Natural killer cell (primary cell): ENCODE results near the gene JPH2. TPM values are rescaled to one million over a fixed set of nuclear protein-coding genes. Genes with fewer than 3 reads are reported as not detected.

ENCODE experiments used
- ATAC-seq, 3 donors: fragments of 150-1000 bp in 2 of 3; fragments of 200-7000 bp in 1 of 3; cut with Tn5 transposase; 1 replicate in 1 of 3; 2 replicates in 2 of 3; pipeline ENCODE4 v1.10.0; 2021; ENCODE audit warnings: mild to moderate bottlenecking in 2 of 3, moderate library complexity in 2 of 3
- DNase-seq, 2 donors: peaks; one replicate each; pipeline versions ENCODE4 v3.0.0 to v3.0.0-alpha.2; 2013 to 2021; ENCODE audit warnings: mixed read lengths in 1 of 2
- H3K27ac ChIP-seq: one replicate; pipeline ENCODE4 v1.5.1; 2013; ENCODE audit warnings: mild to moderate bottlenecking, low read length
- H3K27me3 ChIP-seq: one replicate; pipeline ENCODE4 v1.6.1; 2013; ENCODE audit warnings: low read length; ENCODE audit not compliant: control insufficient read depth, insufficient read depth
- H3K36me3 ChIP-seq: one replicate; pipeline ENCODE4 v1.6.1; 2013; ENCODE audit warnings: low read length; ENCODE audit not compliant: control insufficient read depth, insufficient read depth
- H3K4me1 ChIP-seq: one replicate; pipeline ENCODE4 v1.6.1; 2013; ENCODE audit warnings: low read length; ENCODE audit not compliant: control insufficient read depth, insufficient read depth
- H3K4me3 ChIP-seq: one replicate; pipeline ENCODE4 v1.5.1; 2013; ENCODE audit warnings: low read length
- H3K9me3 ChIP-seq: one replicate; pipeline ENCODE4 v1.6.1; 2013; ENCODE audit warnings: low read length; ENCODE audit not compliant: control insufficient read depth, insufficient read depth
- H3K27ac Mint-ChIP-seq, 2 donors: one replicate each; pipeline ENCODE4 v1.8.0; 2022; ENCODE audit warnings: mild to moderate bottlenecking in 2 of 2, mixed read lengths in 2 of 2, moderate library complexity in 1 of 2
- H3K27me3 Mint-ChIP-seq, 2 donors: one replicate each; pipeline ENCODE4 v1.8.0; 2022; ENCODE audit warnings: low read depth in 2 of 2, mixed read lengths in 2 of 2
- H3K36me3 Mint-ChIP-seq: one replicate; pipeline ENCODE4 v1.8.0; 2022; ENCODE audit warnings: mixed read lengths
- H3K4me1 Mint-ChIP-seq, 2 donors: one replicate each; pipeline ENCODE4 v1.8.0; 2022; ENCODE audit warnings: mixed read lengths in 2 of 2
- H3K4me3 Mint-ChIP-seq: one replicate; pipeline ENCODE4 v1.8.0; 2022; ENCODE audit warnings: mild to moderate bottlenecking, moderate library complexity, mixed read lengths
- H3K9me3 Mint-ChIP-seq, 2 donors: one replicate each; pipeline ENCODE4 v1.8.0; 2022; ENCODE audit warnings: mixed read lengths in 2 of 2
- CTCF ChIP-seq: fragments of 200-600 bp; IDR thresholded peaks from one replicate; pipeline ENCODE4 v1.8.0; 2022; ENCODE audit warnings: antibody characterized with exemption
- WGBS: methylation state at CpG from one replicate; pipeline ENCODE4 v1.1.7; 2013; ENCODE audit warnings: missing lambda C conversion rate; ENCODE audit not compliant: insufficient coverage; 5-methylcytosine and 5-hydroxymethylcytosine counted together
- intact Hi-C: fragments of 100-400 bp; cut with micrococcal nuclease; formaldehyde crosslinking; loops from one replicate; pipeline ENCODE4 v1.14.2; 2022
- total RNA-seq, 4 donors: library from RNA; stranded (reverse); fragments of 120-200 nt in 1 of 4; gene quantifications; one replicate each; pipeline versions ENCODE4 v1.2.3 to v1.2.4, GENCODE V29; 2013 to 2022

The JPH2 gene
- total RNA-seq, 3 donors from 2014 or later (not counting 1 experiment from before 2014, with no cell fraction given): not detected

- no peaks in the 10 kb centered on the region for H3K36me3 Mint-ChIP-seq
- no peaks in the 10 kb centered on the region for H3K4me1 ChIP-seq
- ATAC-seq (no peak), DNase-seq (no peak)
- intact Hi-C loops: no loop called here
- no peaks in the 10 kb centered on the region for H3K27me3 ChIP-seq
- WGBS: 83% methylated on average over 12 of the region's 12 CpGs
- TF ChIP-seq CTCF: no peak
- H3K4me3 ChIP-seq: no peak overlapping the region
- no peaks in the 10 kb centered on the region for H3K9me3 Mint-ChIP-seq
- H3K4me1 Mint-ChIP-seq: no peaks in the 10 kb centered on the region
- H3K4me3 Mint-ChIP-seq: no peak overlapping the region
- H3K27ac ChIP-seq: no peak overlapping the region
- H3K36me3 ChIP-seq: no peaks in the 10 kb centered on the region
- no peak overlapping the region for H3K27ac Mint-ChIP-seq
- H3K9me3 ChIP-seq: no peaks in the 10 kb centered on the region
- peaks cover 16 to 24% of the 10 kb centered on the region in 2 donors for H3K27me3 Mint-ChIP-seq
Observed at GRCh38 chr20:44125332-44126127, 61.5 kb downstream of the JPH2 start.

GRCh38 chr20:44123874-44124535 is 63.0 kb downstream of the JPH2 start:
- no peak for ATAC-seq
- Mint-ChIP-seq H3K4me1 (no peaks in the 10 kb centered on the region), H3K36me3 (no peaks in the 10 kb centered on the region), H3K4me3 (no peak overlapping the region), H3K9me3 (no peaks in the 10 kb centered on the region), H3K27me3 (peaks cover 19 to 32% of the 10 kb centered on the region in 2 donors), H3K27ac (no peak overlapping the region)
- H3K4me1 ChIP-seq: no peaks in the 10 kb centered on the region
- WGBS: 84% methylated on average over 6 of the region's 8 CpGs
- DNase-seq: no peak
- no peak overlapping the region for H3K4me3 ChIP-seq
- no peaks in the 10 kb centered on the region for H3K36me3 ChIP-seq
- no peaks in the 10 kb centered on the region for H3K27me3 ChIP-seq
- no peak for TF ChIP-seq CTCF
- intact Hi-C loops: no loop called here
- H3K9me3 ChIP-seq: no peaks in the 10 kb centered on the region
- H3K27ac ChIP-seq: no peak overlapping the region

GRCh38 chr20:44123251-44123650 is 63.7 kb downstream of the JPH2 start:
- no peak for TF ChIP-seq CTCF
- ATAC-seq: no peak

More at GRCh38 chr20:44123251-44123650, 63.7 kb downstream of the JPH2 start:
- intact Hi-C loops: no loop called here
- no peaks in the 10 kb centered on the region for H3K9me3 ChIP-seq
- Mint-ChIP-seq H3K9me3 (no peaks in the 10 kb centered on the region), H3K4me3 (no peak overlapping the region), H3K4me1 (no peaks in the 10 kb centered on the region), H3K36me3 (no peaks in the 10 kb centered on the region), H3K27me3 (peaks cover 19 to 38% of the 10 kb centered on the region in 2 donors), H3K27ac (no peak overlapping the region)
- DNase-seq: no peak
- no peak overlapping the region for H3K4me3 ChIP-seq
- H3K36me3 ChIP-seq: no peaks in the 10 kb centered on the region
- H3K27ac ChIP-seq: no peak overlapping the region
- no peaks in the 10 kb centered on the region for H3K27me3 ChIP-seq
- H3K4me1 ChIP-seq: no peaks in the 10 kb centered on the region
- 75% methylated on average over 7 of the region's 7 CpGs for WGBS
